NCI-H748 (cell line): ENCODE results near the gene PRSS57.
"Not testable (repeated sequence)": the region's sequence is repeated elsewhere in the genome, so short reads cannot be mapped to it uniquely, and the experiment has no call there.

ENCODE experiments used
- DNase-seq: peaks from one replicate; lab custom pipeline; 2025; ENCODE audit not compliant: unreplicated experiment; lab: John Stamatoyannopoulos, UW

Gene PRSS57

GRCh38 chr19:695352-695949 is at the start of gene PRSS57:
TSS of gene PRSS57 (minus strand) at chr19:695452. CDS start at chr19:695430, 22 bp downstream.
- DNase-seq, result no peak

GRCh38 chr19:743168-743687 is 48.0 kb upstream of the PRSS57 start:
- DNase-seq, result peak; percentile 64

DNA sequence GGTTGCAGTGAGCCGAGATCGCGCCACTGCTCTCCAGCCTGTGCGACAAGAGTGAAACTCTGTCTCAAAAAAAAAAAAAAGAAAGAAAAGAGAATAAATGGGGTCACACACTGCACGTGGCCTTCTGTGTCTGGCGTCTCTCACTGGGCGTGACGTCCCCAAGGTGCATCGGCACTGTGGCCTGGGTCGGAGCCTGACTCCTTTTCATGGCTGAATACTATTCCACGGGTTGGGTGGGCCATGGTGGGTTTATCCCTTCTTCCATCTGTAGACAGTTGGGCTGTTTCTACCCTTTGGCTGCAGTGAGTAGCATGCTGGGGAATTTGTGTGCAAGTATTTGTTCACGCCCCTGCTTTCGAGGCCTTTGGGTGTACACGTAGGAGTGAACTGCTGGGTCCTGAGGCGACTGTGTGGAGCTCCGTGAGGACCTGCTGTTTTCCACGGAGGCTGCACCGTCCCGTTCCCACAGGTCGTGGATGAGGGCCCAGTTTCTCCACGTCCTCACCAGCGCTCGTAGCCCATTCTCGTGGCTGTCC is 47.4 kb upstream of the PRSS57 start:
- no peak for DNase-seq

DNA sequence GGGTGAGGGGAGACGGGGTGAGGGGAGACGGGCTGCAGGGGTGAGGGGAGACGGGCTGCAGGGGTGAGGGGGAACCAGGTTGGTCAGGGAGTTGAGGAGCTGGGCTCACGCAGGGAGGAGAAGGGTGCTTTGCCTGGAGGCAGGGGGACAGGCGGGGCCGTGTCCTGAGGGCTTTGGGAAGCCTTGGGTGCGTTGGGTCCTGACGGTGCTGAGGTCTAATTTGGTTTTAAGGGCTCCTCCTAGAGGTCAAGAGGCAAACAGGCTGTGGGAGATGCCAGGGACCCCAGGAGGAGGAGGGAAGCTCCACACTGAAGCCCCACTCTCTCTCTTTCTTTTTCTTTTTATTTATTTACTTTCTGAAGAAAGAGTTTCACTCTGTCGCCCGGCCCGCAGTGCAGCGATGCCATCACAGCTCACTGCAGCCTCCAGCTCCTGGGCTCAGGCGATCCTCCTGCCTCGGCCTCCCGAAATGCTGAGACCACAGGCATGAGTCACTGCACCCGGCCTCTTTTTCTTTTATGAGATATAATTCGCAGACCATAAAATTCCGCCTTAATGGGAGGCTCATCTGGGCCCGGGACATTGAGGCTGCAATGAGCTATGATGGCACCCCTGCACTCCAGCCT is 46.4 kb upstream of the PRSS57 start:
- no peak for DNase-seq

DNA sequence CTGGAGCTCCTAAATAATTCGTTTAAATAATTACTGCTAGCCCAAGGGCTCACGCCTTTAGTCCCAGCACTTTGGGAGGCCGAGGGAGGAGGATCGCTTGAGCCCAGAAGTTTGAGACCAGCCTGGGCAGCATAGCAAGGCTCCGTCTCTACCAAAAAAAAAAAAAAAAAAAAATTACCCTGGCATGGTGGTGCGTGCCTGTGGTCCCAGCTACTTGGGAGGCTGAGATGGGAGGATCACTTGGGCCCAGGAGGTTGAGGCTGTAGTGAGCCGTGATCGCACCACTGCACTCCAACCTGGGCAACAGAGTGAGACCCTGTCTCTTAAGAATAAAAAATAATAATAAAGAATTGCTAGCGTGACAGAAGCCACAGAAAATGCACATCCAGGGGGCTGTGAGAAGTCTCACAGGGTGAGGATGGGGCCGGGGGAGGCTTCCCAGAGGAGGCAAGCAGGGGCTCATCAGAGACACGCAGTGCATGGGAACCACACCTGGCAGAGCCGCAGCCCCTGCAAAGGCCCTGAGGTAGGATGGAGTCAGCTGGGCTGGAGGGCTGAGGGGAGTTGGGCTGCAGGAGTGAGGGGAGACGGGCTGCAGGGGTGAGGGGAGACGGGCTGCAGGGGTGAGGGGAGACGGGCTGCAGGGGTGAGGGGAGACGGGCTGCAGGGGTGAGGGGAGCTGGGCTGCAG is 45.7 kb upstream of the PRSS57 start:
- DNase-seq, result not testable (repeated sequence)

DNA sequence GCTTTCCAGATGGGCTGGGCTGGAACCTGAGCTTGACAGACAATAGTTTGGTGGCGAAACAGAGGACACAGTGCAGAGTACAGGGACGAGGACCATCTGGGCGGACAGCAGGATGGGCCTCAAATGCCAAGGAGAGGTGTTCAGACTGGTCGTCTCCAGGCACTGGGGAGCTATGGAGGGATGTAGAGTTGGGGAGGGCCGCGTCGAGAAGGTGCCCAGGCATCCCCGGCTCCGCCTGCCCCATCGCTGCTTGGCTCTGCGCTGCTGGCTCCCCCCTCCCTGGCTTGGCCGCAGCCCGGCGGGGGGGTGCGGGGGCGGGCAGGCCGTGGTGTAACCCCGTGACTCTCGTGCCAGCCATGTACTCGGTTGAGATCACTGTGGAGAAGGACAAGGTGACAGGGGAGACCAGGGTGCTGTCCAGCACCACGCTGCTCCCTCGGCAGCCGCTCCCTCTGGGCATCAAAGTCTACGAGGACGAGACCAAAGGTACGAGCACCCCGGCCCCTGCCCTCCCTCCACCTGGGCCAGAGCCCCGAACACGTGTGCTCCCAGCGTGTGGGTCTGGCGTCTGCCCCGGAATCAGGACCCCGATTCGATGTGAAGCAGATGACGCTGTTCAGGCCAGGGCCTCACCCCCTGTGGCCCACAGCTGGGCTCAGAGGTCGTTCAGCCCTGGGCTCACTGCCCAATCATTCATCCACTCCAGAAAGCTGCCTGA is 44.9 kb upstream of the PRSS57 start:
- no peak for DNase-seq

DNA sequence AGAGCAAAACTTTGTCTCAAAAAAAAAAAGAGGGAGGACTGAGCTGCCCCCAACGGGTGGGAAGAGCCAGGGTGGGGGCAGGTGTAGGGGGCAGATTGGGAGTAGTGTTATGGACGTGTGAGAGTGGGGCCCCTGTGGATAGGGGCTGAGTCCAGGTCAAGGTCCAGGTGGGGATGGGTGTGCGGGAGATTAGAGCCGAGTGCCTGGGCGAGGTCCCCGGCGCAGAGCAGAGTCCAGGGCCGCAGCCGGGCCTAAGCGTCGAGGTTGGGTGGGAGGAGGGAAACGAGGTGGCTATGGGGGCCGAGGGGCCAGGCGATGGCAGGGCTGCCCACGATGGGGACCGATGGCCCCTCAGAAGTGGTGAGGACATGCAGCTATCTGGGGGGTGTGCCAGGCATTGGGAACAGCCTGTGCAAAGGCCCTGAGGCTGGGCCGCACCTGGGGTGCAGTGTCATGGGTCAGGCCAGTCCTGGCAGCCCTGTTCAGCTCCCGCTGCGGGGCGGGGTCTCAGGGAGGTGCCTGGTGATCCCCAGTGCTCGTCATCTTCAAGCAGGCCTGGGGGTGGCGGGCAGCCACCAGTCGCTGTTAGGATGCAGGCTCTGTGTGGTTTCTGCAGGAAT is 43.4 kb upstream of the PRSS57 start:
- no peak for DNase-seq

GRCh38 chr19:737591-738093 is 42.4 kb upstream of the PRSS57 start:
- peak; percentile 25 for DNase-seq

GRCh38 chr19:736125-736524 is 40.9 kb upstream of the PRSS57 start:
- no peak for DNase-seq

DNA sequence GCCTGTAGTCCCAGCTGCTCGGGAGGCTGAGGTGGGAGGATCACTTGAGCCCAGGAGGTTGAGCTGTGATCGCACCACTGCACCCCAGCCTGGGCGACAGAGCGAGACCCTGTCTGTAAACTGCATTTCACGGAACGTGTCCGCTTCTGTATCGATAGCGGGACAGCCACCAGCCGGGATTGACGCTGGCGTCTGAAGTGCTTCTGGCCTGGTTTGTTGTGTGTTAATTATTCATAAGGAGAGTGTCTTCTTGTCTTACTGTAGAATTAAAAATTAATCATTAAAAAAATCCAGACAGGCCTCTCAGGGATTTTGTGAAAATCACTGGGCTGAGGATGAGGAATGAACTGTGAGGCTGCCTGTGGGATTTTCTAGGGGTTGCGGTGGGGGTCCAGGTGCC is 39.5 kb upstream of the PRSS57 start:
- no peak for DNase-seq

GRCh38 chr19:732148-733069 is 37.2 kb upstream of the PRSS57 start:
- no peak for DNase-seq

DNA sequence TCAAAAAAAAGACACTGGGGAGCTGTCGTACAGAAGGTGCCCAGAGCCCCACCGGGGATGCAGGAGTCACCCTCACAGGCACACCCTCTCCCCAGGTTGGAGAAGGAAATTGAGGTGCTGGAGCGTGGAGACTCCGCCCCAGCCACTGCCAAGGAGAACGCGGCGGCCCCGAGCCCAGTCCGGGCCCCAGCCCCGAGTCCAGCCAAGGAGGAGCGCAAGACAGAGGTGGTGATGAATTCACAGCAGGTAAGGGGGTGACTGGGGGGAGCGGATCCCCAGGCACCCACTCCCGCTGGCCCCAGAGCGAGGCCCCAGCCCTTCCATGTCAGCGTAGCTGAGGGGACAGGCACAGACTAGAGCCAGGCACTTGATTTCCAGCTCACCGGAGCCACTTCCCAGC is 35.7 kb upstream of the PRSS57 start:
- no peak for DNase-seq

- DNase-seq, result no peak
Observed at GRCh38 chr19:729965-730668, 34.9 kb upstream of the PRSS57 start.

GRCh38 chr19:729564-729963 is 34.3 kb upstream of the PRSS57 start:
- DNase-seq, result not testable (repeated sequence)

GRCh38 chr19:728011-728410 is 32.8 kb upstream of the PRSS57 start:
- DNase-seq, result no peak

DNA sequence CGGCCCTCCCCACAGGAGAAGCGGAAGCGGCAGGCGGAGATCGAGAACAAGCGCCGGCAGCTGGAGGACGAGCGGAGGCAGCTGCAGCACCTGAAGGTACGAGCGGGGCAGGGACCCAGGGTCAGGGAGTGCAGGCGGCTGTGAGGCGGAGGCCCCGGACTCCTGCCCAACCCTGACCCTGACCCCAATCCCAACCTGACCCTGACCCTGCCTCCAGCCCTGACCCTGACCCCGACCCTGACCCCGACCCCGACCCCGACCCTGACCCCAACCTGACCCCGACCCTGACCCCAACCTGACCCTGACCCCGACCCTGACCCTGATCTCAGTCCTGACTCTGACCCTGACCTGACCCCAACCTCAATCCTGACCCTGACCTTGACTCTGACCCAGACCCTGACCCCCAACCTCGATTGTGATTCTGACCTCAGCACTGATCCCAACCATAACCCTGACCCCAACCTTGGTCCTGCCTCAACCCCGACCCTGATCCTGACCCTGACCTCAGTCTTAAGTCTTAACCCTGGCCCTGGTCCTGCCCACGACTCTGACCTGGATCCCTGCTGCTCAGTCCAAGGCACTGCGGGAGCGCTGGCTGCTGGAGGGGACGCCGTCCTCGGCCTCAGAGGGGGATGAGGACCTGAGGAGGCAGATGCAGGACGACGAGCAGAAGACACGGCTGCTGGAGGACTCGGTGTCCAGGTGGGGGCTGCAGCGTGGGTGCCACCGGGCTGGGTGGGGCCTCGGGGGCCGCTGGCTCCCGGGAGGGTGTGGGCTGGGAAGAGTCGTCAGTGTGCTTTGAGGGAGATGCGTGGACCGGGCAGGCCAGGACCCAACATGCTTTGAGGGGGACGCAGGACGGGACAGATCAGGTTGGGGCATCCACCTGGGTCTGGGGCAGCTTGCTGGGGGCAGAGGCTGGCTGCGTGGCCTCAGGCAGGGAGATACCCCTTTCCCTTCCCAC is 32.0 kb upstream of the PRSS57 start:
- DNase-seq, result no peak

GRCh38 chr19:725461-726089 is 30.3 kb upstream of the PRSS57 start:
- DNase-seq, result no peak
